SK-N-SH (cell line): ENCODE data around the gene MRPL2.

Source experiments
- CHD2 ChIP-seq: fragments of 150-350 bp; IDR thresholded peaks from 2 replicates; pipeline ENCODE4 v1.6.1; 2018; ENCODE audit warnings: low read length; ENCODE audit not compliant: partially characterized antibody
- EZH2phosphoT487 ChIP-seq: fragments of 200-600 bp; sonication (generic); IDR thresholded peaks from 2 replicates; pipeline ENCODE4 v1.6.1; 2017; ENCODE audit warnings: low read depth, mixed run types, mild to moderate bottlenecking, antibody characterized with exemption, moderate library complexity, borderline replicate concordance
- FOSL2 ChIP-seq: IDR thresholded peaks from 2 replicates; pipeline ENCODE4 v1.4.0; 2012; ENCODE audit warnings: low read depth, mild to moderate bottlenecking, moderate library complexity, borderline replicate concordance
- FOXM1 ChIP-seq: IDR thresholded peaks from 2 replicates; pipeline ENCODE4 v1.4.0; 2012; ENCODE audit warnings: low read depth, mild to moderate bottlenecking
- JUND ChIP-seq: IDR thresholded peaks from 2 replicates; pipeline ENCODE4 v1.4.0; 2012
- MAX ChIP-seq: IDR thresholded peaks from 2 replicates; pipeline ENCODE4 v1.4.0; 2012; ENCODE audit warnings: low read depth
- NFIC ChIP-seq: IDR thresholded peaks from 2 replicates; pipeline ENCODE4 v1.4.0; 2012; ENCODE audit warnings: borderline replicate concordance
- POLR2AphosphoS5 ChIP-seq: IDR thresholded peaks from 2 replicates; pipeline ENCODE4 v1.6.1; 2012; ENCODE audit warnings: low read depth, low read length
- RAD21 ChIP-seq: IDR thresholded peaks from 2 replicates; pipeline ENCODE4 v1.6.1; 2012; ENCODE audit warnings: mild to moderate bottlenecking, low read length
- SIN3A ChIP-seq: IDR thresholded peaks from 2 replicates; pipeline ENCODE4 v1.6.1; 2012; ENCODE audit warnings: low read depth, mild to moderate bottlenecking, low read length, moderate library complexity, borderline replicate concordance
- ZBTB33 ChIP-seq: IDR thresholded peaks from 2 replicates; pipeline ENCODE4 v1.4.0; 2012; ENCODE audit warnings: low read depth, borderline replicate concordance
- TF ChIP-seq, protein P1 (sequence below): fragments of 200-600 bp; sonication (generic); IDR thresholded peaks from 2 replicates; pipeline ENCODE4 v1.6.1; 2017; ENCODE audit warnings: antibody characterized with exemption, mild to moderate bottlenecking, moderate library complexity
- TF ChIP-seq, protein P2 (sequence below): fragments of 150-350 bp; IDR thresholded peaks from 2 replicates; pipeline ENCODE4 v1.6.1; 2017; ENCODE audit warnings: antibody characterized with exemption, low read length, low read depth, borderline replicate concordance
- TF ChIP-seq, protein P3 (sequence below): IDR thresholded peaks from 2 replicates; pipeline ENCODE4 v1.6.1; 2012; ENCODE audit warnings: mild to moderate bottlenecking, low read depth, low read length, moderate library complexity

DNA sequence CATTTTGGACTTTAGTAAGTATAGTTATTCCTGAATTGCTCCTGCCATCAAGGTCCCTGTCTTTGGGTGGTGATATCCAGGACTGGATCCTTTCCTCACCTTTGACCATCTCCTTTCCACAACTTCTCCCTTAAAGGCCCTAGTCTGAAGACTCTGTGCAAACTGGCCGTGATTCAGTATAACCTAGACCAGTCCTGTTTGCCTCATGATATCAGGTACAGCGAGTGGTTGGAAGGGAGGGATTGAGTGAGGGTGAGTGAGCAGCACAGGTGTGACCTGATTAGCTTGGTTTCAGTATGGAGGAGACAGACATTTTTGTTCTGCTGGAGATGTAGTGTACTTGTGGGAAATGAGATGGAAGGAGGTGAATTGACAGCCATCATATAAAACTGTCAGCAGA is 40.1 kb downstream of the MRPL2 start:
- no peak for TF ChIP-seq JUND
- TF ChIP-seq CHD2: no peak
- TF ChIP-seq, protein P1, sequence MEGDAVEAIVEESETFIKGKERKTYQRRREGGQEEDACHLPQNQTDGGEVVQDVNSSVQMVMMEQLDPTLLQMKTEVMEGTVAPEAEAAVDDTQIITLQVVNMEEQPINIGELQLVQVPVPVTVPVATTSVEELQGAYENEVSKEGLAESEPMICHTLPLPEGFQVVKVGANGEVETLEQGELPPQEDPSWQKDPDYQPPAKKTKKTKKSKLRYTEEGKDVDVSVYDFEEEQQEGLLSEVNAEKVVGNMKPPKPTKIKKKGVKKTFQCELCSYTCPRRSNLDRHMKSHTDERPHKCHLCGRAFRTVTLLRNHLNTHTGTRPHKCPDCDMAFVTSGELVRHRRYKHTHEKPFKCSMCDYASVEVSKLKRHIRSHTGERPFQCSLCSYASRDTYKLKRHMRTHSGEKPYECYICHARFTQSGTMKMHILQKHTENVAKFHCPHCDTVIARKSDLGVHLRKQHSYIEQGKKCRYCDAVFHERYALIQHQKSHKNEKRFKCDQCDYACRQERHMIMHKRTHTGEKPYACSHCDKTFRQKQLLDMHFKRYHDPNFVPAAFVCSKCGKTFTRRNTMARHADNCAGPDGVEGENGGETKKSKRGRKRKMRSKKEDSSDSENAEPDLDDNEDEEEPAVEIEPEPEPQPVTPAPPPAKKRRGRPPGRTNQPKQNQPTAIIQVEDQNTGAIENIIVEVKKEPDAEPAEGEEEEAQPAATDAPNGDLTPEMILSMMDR: no peak
- TF ChIP-seq FOXM1: no peak
- TF ChIP-seq POLR2AphosphoS5: no peak
- no peak for TF ChIP-seq SIN3A
- no peak for TF ChIP-seq MAX
- no peak for TF ChIP-seq FOSL2
- no peak for TF ChIP-seq NFIC
- TF ChIP-seq, protein P2, sequence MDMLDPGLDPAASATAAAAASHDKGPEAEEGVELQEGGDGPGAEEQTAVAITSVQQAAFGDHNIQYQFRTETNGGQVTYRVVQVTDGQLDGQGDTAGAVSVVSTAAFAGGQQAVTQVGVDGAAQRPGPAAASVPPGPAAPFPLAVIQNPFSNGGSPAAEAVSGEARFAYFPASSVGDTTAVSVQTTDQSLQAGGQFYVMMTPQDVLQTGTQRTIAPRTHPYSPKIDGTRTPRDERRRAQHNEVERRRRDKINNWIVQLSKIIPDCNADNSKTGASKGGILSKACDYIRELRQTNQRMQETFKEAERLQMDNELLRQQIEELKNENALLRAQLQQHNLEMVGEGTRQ: no peak
- TF ChIP-seq, protein P3, sequence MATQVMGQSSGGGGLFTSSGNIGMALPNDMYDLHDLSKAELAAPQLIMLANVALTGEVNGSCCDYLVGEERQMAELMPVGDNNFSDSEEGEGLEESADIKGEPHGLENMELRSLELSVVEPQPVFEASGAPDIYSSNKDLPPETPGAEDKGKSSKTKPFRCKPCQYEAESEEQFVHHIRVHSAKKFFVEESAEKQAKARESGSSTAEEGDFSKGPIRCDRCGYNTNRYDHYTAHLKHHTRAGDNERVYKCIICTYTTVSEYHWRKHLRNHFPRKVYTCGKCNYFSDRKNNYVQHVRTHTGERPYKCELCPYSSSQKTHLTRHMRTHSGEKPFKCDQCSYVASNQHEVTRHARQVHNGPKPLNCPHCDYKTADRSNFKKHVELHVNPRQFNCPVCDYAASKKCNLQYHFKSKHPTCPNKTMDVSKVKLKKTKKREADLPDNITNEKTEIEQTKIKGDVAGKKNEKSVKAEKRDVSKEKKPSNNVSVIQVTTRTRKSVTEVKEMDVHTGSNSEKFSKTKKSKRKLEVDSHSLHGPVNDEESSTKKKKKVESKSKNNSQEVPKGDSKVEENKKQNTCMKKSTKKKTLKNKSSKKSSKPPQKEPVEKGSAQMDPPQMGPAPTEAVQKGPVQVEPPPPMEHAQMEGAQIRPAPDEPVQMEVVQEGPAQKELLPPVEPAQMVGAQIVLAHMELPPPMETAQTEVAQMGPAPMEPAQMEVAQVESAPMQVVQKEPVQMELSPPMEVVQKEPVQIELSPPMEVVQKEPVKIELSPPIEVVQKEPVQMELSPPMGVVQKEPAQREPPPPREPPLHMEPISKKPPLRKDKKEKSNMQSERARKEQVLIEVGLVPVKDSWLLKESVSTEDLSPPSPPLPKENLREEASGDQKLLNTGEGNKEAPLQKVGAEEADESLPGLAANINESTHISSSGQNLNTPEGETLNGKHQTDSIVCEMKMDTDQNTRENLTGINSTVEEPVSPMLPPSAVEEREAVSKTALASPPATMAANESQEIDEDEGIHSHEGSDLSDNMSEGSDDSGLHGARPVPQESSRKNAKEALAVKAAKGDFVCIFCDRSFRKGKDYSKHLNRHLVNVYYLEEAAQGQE: no peak
- TF ChIP-seq RAD21: no peak
- no peak for TF ChIP-seq ZBTB33
- TF ChIP-seq EZH2phosphoT487: no peak
